Mucosa of rectum (tissue), 2 donors: ENCODE measurements around the gene INPP5E.

Experiments used
- H3K27ac ChIP-seq, 2 donors: one replicate each; pipeline ENCODE4 v1.7.0; 2013; ENCODE audit warnings: inconsistent platforms in 2 of 2, low read depth in 2 of 2, low read length in 2 of 2
- H3K27me3 ChIP-seq, 2 donors: one replicate each; pipeline ENCODE4 v1.7.0; 2013; ENCODE audit warnings: low read length in 2 of 2; ENCODE audit not compliant: control insufficient read depth in 2 of 2, insufficient read depth in 2 of 2
- H3K36me3 ChIP-seq, 2 donors: one replicate each; pipeline ENCODE4 v1.7.0; 2013; ENCODE audit warnings: low read length in 2 of 2; ENCODE audit not compliant: control insufficient read depth in 2 of 2, insufficient read depth in 2 of 2
- H3K4me1 ChIP-seq, 2 donors: one replicate each; pipeline ENCODE4 v1.7.0; 2013; ENCODE audit warnings: low read length in 2 of 2, mild to moderate bottlenecking in 1 of 2; ENCODE audit not compliant: control insufficient read depth in 2 of 2, insufficient read depth in 2 of 2
- H3K4me3 ChIP-seq, 2 donors: one replicate each; pipeline ENCODE4 v1.7.0; 2013; ENCODE audit warnings: low read length in 2 of 2
- H3K9ac ChIP-seq, 2 donors: one replicate each; pipeline ENCODE4 v1.7.0; 2013; ENCODE audit warnings: low read length in 2 of 2, low read depth in 1 of 2, mild to moderate bottlenecking in 1 of 2
- H3K9me3 ChIP-seq, 2 donors: one replicate each; pipeline ENCODE4 v1.7.0; 2013; ENCODE audit warnings: low read length in 2 of 2; ENCODE audit not compliant: control insufficient read depth in 2 of 2
- donor health status: healthy.
- donor health status: Normal muscosa, but diverticular disease.

The INPP5E gene

GRCh38 chr9:136471802-136472487 lies 32.3 kb upstream of the INPP5E start:
- Histone ChIP-seq H3K27me3 (no peaks in the 10 kb centered on the region), H3K27ac (no peak overlapping the region), H3K4me3 (no peak overlapping the region), H3K9ac (no peak overlapping the region), H3K4me1 (no peaks in the 10 kb centered on the region), H3K9me3 (no peaks in the 10 kb centered on the region), H3K36me3 (peaks cover 76 to 94% of the 10 kb centered on the region in 2 donors)

DNA sequence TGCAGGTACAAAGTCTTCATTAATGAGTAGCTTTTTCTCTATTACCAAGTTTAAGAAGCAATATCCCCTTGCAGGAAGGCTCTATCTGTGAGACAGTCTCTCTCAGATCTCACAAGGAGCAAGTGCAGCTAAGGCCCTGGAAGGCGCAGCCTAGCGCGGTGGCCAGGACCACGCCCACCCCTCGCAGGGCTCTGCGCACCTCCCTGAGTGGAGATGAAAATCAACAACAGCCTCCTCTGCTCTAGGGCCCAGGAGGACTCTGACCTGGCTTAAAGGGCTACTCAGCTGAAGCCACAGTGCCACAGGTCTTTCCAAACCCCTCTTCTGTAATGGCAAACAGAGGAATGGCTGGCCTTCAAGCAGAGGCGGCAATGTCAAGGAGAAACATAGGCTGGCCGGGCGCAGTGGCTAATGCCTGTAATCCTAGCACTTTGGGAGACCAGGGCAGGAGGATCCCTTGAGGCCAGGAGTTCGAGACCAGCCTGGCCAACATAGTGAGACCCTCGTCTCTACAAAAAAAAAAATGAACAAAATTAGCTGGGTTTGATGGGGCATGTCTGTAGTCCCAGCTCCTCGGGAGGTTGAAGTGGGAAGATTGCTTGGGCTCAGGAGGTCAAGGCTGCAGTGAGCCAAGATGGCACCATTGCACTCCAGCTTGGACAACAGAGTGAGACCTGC lies 31.3 kb upstream of the INPP5E start:
- Histone ChIP-seq H3K9ac (no peak overlapping the region), H3K27ac (no peak overlapping the region), H3K4me1 (no peaks in the 10 kb centered on the region), H3K4me3 (no peak overlapping the region), H3K27me3 (no peaks in the 10 kb centered on the region), H3K36me3 (peaks cover 77 to 94% of the 10 kb centered on the region in 2 donors), H3K9me3 (no peaks in the 10 kb centered on the region)

DNA sequence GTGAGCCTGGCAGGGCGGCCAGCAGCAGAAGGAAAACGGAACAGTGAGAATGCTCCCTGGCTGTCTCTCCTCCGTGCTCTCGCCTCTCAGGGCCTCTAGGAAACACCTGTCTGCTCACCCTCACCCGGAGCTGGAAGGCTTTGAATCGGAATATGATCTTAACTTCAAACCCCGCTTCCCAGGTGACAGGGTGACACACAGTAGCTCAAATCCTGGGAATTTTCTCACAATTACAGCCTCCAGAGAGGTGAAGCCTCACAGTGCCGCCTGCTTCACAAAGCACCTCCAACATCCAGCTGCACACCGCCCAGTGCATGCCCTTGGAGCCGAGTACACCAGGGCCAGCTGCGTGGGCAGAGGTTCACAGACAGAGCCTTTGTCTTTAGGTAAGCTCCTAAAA lies 30.7 kb upstream of the INPP5E start:
- Histone ChIP-seq H3K27me3 (no peaks in the 10 kb centered on the region), H3K9me3 (no peaks in the 10 kb centered on the region), H3K4me1 (no peaks in the 10 kb centered on the region), H3K9ac (no peak overlapping the region), H3K27ac (no peak overlapping the region), H3K36me3 (peaks cover 77 to 94% of the 10 kb centered on the region in 2 donors), H3K4me3 (no peak overlapping the region)

GRCh38 chr9:136467766-136468165 lies 28.1 kb upstream of the INPP5E start:
- H3K9ac ChIP-seq: no peak overlapping the region
- no peaks in the 10 kb centered on the region for H3K27me3 ChIP-seq
- no peak overlapping the region for H3K27ac ChIP-seq
- no peaks in the 10 kb centered on the region for H3K4me1 ChIP-seq
- no peaks in the 10 kb centered on the region for H3K9me3 ChIP-seq
- peaks cover 82 to 96% of the 10 kb centered on the region in 2 donors for H3K36me3 ChIP-seq
- H3K4me3 ChIP-seq: no peak overlapping the region

GRCh38 chr9:136466155-136466541 lies 26.5 kb upstream of the INPP5E start:
- no peaks in the 10 kb centered on the region for H3K27me3 ChIP-seq
- H3K9me3 ChIP-seq: no peaks in the 10 kb centered on the region
- no peak overlapping the region for H3K27ac ChIP-seq
- H3K9ac ChIP-seq: no peak overlapping the region
- H3K4me3 ChIP-seq: no peak overlapping the region
- H3K36me3 ChIP-seq: peaks cover 81 to 94% of the 10 kb centered on the region in 2 donors
- no peaks in the 10 kb centered on the region for H3K4me1 ChIP-seq

- Histone ChIP-seq H3K27me3 (no peaks in the 10 kb centered on the region), H3K9me3 (no peaks in the 10 kb centered on the region), H3K9ac (no peak overlapping the region), H3K27ac (no peak overlapping the region), H3K4me1 (no peaks in the 10 kb centered on the region), H3K36me3 (peaks cover 79 to 94% of the 10 kb centered on the region in 2 donors), H3K4me3 (no peak overlapping the region)
Measured at GRCh38 chr9:136465500-136466154, 26.0 kb upstream of the INPP5E start.

DNA sequence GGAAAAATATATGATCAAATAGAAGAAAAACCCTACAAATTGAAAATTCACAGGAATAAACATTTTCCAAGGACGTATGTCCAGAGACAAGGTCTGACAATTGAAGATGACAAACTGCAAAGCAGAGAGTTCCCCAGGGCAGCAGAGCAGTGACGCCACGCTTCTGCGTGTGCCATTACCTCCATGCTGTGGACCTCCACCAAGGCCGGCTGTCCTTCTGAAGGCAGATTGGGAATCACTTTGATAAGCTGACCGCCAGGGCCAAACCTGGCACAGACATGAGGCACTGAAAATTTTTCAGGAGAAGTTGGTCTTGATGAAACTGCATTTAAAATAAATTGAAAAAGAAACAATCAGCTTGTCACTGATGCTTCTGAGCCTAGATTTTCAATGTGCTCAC lies 24.6 kb upstream of the INPP5E start:
- Histone ChIP-seq H3K4me1 (no peaks in the 10 kb centered on the region), H3K27me3 (no peaks in the 10 kb centered on the region), H3K9me3 (no peaks in the 10 kb centered on the region), H3K9ac (no peak overlapping the region), H3K4me3 (no peak overlapping the region), H3K27ac (no peak overlapping the region), H3K36me3 (peaks cover 76 to 92% of the 10 kb centered on the region in 2 donors)

- peaks cover 76 to 92% of the 10 kb centered on the region in 2 donors for H3K36me3 ChIP-seq
- H3K4me1 ChIP-seq: no peaks in the 10 kb centered on the region
- H3K9me3 ChIP-seq: no peaks in the 10 kb centered on the region
- H3K27me3 ChIP-seq: no peaks in the 10 kb centered on the region
- no peak overlapping the region for H3K4me3 ChIP-seq
- H3K9ac ChIP-seq: no peak overlapping the region
- no peak overlapping the region for H3K27ac ChIP-seq
Measured at GRCh38 chr9:136463578-136463977, 23.9 kb upstream of the INPP5E start.

GRCh38 chr9:136462664-136463063 lies 23.0 kb upstream of the INPP5E start:
- Histone ChIP-seq H3K9ac (no peak overlapping the region), H3K27me3 (no peaks in the 10 kb centered on the region), H3K36me3 (peaks cover 69 to 88% of the 10 kb centered on the region in 2 donors), H3K4me1 (no peaks in the 10 kb centered on the region), H3K9me3 (no peaks in the 10 kb centered on the region), H3K4me3 (no peak overlapping the region), H3K27ac (no peak overlapping the region)

GRCh38 chr9:136460772-136461325 lies 21.2 kb upstream of the INPP5E start:
- Histone ChIP-seq H3K27ac (no peak overlapping the region), H3K27me3 (no peaks in the 10 kb centered on the region), H3K36me3 (peaks cover 68 to 89% of the 10 kb centered on the region in 2 donors), H3K9ac (no peak overlapping the region), H3K9me3 (no peaks in the 10 kb centered on the region), H3K4me3 (no peak overlapping the region), H3K4me1 (no peaks in the 10 kb centered on the region)
